ENCODE measurements around the gene COL27A1.

DNA sequence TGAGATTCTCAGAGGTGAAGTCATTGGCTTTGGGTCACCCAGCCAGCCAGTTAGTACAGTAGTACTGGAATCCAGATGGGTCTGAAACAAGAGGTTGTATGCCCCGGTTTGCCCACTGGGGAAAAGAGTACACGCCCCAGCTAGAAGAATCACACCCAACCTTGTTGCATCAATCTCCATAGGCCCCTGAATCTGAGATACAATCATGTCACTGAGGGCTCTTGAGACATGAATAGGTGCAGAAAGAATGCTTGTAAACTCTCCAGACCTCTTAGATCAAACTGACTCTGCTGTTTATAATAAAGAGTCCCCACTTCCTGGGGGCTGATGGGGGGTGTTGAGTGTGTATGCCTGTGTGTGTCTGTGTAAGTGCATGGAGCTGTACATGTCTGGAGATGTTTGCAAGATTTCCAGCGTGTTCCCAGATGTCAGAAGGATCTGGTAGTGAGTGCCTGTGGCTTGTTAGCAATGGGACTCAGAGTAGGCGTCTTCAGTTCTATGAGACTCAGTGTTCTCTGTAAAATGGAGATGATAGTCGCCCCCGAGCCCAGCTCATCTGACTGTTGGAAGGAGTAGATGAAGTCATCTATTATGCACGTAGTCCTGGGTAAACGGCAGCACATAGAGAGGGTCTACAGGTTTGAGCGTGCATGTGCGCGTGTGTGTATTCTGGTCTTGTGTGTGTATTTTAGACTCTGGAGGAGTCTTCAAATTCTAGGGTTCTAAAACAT, 48.2 kb downstream of the COL27A1 start:
- TF ChIP-seq, protein P1, sequence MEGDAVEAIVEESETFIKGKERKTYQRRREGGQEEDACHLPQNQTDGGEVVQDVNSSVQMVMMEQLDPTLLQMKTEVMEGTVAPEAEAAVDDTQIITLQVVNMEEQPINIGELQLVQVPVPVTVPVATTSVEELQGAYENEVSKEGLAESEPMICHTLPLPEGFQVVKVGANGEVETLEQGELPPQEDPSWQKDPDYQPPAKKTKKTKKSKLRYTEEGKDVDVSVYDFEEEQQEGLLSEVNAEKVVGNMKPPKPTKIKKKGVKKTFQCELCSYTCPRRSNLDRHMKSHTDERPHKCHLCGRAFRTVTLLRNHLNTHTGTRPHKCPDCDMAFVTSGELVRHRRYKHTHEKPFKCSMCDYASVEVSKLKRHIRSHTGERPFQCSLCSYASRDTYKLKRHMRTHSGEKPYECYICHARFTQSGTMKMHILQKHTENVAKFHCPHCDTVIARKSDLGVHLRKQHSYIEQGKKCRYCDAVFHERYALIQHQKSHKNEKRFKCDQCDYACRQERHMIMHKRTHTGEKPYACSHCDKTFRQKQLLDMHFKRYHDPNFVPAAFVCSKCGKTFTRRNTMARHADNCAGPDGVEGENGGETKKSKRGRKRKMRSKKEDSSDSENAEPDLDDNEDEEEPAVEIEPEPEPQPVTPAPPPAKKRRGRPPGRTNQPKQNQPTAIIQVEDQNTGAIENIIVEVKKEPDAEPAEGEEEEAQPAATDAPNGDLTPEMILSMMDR (IDR thresholded peaks at IDR 0.05; ENCODE audit: extremely low read depth in 1 of 2, insufficient read depth in 1 of 2, low read depth in 1 of 2, low read length in 2 of 2) = no peak
- TF ChIP-seq POLR2A (IDR thresholded peaks at IDR 0.05; ENCODE audit: low read depth, low read length) (no peak), GATA2 (IDR thresholded peaks at IDR 0.05; ENCODE audit: insufficient read depth, insufficient read length, low read depth, low read length) (no peak)

All from endothelial cell of umbilical vein (primary cell).